ENCODE data around the gene SORBS1.

SORBS1 gene

GRCh38 chr10:95451568-95452524 is 109.3 kb downstream of the SORBS1 start:
- H3K4me3 ChIP-seq (ENCODE audit: low read length) = no peak overlapping the region
- H3K36me3 ChIP-seq (replicated peaks; ENCODE audit: insufficient read depth, low read length) = no peaks in the 10 kb centered on the region
- DNase-seq = no peak
- no peaks in the 10 kb centered on the region for H4K20me1 ChIP-seq (ENCODE audit: insufficient read depth, low read length)
- no peaks in the 10 kb centered on the region for H3K4me1 ChIP-seq (ENCODE audit: low read length)
- no peak overlapping the region for H2AFZ ChIP-seq (ENCODE audit: low read length)
- H3K27me3 ChIP-seq (replicated peaks; ENCODE audit: insufficient read depth, low read length) = no peaks in the 10 kb centered on the region
- H3K9ac ChIP-seq (ENCODE audit: low read length) = no peak overlapping the region
- no peaks in the 10 kb centered on the region for H3F3A ChIP-seq (ENCODE audit: insufficient read depth, low read length)
- no peaks in the 10 kb centered on the region for H3K9me3 ChIP-seq (replicated peaks; ENCODE audit: insufficient read depth, low read length)
- TF ChIP-seq EZH2 (optimal IDR thresholded peaks at IDR 0.05; ENCODE audit: low read depth, low read length) = no peak
- no peak for TF ChIP-seq CTCF (IDR thresholded peaks at IDR 0.05; ENCODE audit: low read length)
- no peak for TF ChIP-seq EZH2phosphoT487 (IDR thresholded peaks at IDR 0.05; ENCODE audit: low read length)
- no peak overlapping the region for H3K4me2 ChIP-seq (ENCODE audit: low read depth, low read length)
- H3K79me2 ChIP-seq (ENCODE audit: low read length) = no peaks in the 10 kb centered on the region
- no peaks in the 10 kb centered on the region for H3K9me2 ChIP-seq (replicated peaks; ENCODE audit: insufficient read depth, low read length)
- no peak overlapping the region for H3K27ac ChIP-seq (ENCODE audit: low read length)

- H3K4me2 ChIP-seq (ENCODE audit: low read depth, low read length) = no peak overlapping the region
- H3K4me1 ChIP-seq (ENCODE audit: low read length) = no peaks in the 10 kb centered on the region
- no peaks in the 10 kb centered on the region for H3K9me3 ChIP-seq (replicated peaks; ENCODE audit: insufficient read depth, low read length)
- H4K20me1 ChIP-seq (ENCODE audit: insufficient read depth, low read length) = no peaks in the 10 kb centered on the region
- no peak overlapping the region for H3K9ac ChIP-seq (ENCODE audit: low read length)
- TF ChIP-seq EZH2 (optimal IDR thresholded peaks at IDR 0.05; ENCODE audit: low read depth, low read length) (no peak), EZH2phosphoT487 (IDR thresholded peaks at IDR 0.05; ENCODE audit: low read length) (no peak), CTCF (IDR thresholded peaks at IDR 0.05; ENCODE audit: low read length) (no peak)
- no peaks in the 10 kb centered on the region for H3K79me2 ChIP-seq (ENCODE audit: low read length)
- no peaks in the 10 kb centered on the region for H3K27me3 ChIP-seq (replicated peaks; ENCODE audit: insufficient read depth, low read length)
- H3K4me3 ChIP-seq (ENCODE audit: low read length) = no peak overlapping the region
- H3K36me3 ChIP-seq (replicated peaks; ENCODE audit: insufficient read depth, low read length) = no peaks in the 10 kb centered on the region
- no peaks in the 10 kb centered on the region for H3F3A ChIP-seq (ENCODE audit: insufficient read depth, low read length)
- no peak overlapping the region for H2AFZ ChIP-seq (ENCODE audit: low read length)
- H3K27ac ChIP-seq (ENCODE audit: low read length) = no peak overlapping the region
- no peaks in the 10 kb centered on the region for H3K9me2 ChIP-seq (replicated peaks; ENCODE audit: insufficient read depth, low read length)
- no peak for DNase-seq
Measured at GRCh38 chr10:95451150-95451549, 110.0 kb downstream of the SORBS1 start.

GRCh38 chr10:95450188-95450587 is 111.0 kb downstream of the SORBS1 start:
- TF ChIP-seq CTCF (IDR thresholded peaks at IDR 0.05; ENCODE audit: low read length) (no peak), EZH2 (optimal IDR thresholded peaks at IDR 0.05; ENCODE audit: low read depth, low read length) (no peak), EZH2phosphoT487 (IDR thresholded peaks at IDR 0.05; ENCODE audit: low read length) (no peak)
- no peaks in the 10 kb centered on the region for H3K27me3 ChIP-seq (replicated peaks; ENCODE audit: insufficient read depth, low read length)
- no peak overlapping the region for H2AFZ ChIP-seq (ENCODE audit: low read length)
- H3K9ac ChIP-seq (ENCODE audit: low read length) = no peak overlapping the region
- H3K36me3 ChIP-seq (replicated peaks; ENCODE audit: insufficient read depth, low read length) = no peaks in the 10 kb centered on the region
- no peak overlapping the region for H3K4me2 ChIP-seq (ENCODE audit: low read depth, low read length)
- H4K20me1 ChIP-seq (ENCODE audit: insufficient read depth, low read length) = no peaks in the 10 kb centered on the region
- no peak overlapping the region for H3K4me3 ChIP-seq (ENCODE audit: low read length)
- no peak for DNase-seq
- H3K9me3 ChIP-seq (replicated peaks; ENCODE audit: insufficient read depth, low read length) = no peaks in the 10 kb centered on the region
- no peaks in the 10 kb centered on the region for H3F3A ChIP-seq (ENCODE audit: insufficient read depth, low read length)
- no peaks in the 10 kb centered on the region for H3K79me2 ChIP-seq (ENCODE audit: low read length)
- no peaks in the 10 kb centered on the region for H3K4me1 ChIP-seq (ENCODE audit: low read length)
- H3K9me2 ChIP-seq (replicated peaks; ENCODE audit: insufficient read depth, low read length) = no peaks in the 10 kb centered on the region
- H3K27ac ChIP-seq (ENCODE audit: low read length) = no peak overlapping the region
